Measurements from ENCODE around the gene MTHFR.

MTHFR gene

DNA sequence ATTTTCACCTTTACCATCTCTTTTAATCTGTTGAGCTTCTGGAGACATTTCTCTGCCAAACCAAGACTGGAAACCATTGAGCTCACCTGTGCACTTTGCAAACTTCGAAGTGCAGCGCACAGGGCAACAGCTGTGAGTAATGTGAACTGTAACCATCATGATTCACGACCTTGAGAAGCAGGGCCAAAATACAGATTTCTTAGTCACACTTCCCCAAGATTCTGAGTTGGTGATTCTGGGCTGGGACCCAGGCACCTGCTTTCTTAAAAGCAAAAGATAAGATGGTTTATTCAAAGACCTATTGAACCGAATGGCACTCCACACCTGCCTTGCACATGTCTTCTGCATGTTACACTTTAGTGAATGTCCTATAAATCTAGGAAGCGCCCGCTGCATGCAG is 59.7 kb downstream of the MTHFR start:
- no peaks in the 10 kb centered on the region for H3K27me3 ChIP-seq (ENCODE audit: insufficient read depth, poor library complexity, severe bottlenecking)
- H3K4me3 ChIP-seq (replicated peaks; ENCODE audit: insufficient read depth, low read length) = no peak overlapping the region
- TF ChIP-seq POLR2AphosphoS5 (IDR thresholded peaks at IDR 0.05; ENCODE audit: low read depth) (no peak), GABPA (IDR thresholded peaks at IDR 0.05; ENCODE audit: low read depth) (no peak), SPI1 (IDR thresholded peaks at IDR 0.05; ENCODE audit: borderline replicate concordance, low read depth) (no peak)
- TF ChIP-seq, protein P1, sequence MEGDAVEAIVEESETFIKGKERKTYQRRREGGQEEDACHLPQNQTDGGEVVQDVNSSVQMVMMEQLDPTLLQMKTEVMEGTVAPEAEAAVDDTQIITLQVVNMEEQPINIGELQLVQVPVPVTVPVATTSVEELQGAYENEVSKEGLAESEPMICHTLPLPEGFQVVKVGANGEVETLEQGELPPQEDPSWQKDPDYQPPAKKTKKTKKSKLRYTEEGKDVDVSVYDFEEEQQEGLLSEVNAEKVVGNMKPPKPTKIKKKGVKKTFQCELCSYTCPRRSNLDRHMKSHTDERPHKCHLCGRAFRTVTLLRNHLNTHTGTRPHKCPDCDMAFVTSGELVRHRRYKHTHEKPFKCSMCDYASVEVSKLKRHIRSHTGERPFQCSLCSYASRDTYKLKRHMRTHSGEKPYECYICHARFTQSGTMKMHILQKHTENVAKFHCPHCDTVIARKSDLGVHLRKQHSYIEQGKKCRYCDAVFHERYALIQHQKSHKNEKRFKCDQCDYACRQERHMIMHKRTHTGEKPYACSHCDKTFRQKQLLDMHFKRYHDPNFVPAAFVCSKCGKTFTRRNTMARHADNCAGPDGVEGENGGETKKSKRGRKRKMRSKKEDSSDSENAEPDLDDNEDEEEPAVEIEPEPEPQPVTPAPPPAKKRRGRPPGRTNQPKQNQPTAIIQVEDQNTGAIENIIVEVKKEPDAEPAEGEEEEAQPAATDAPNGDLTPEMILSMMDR (IDR thresholded peaks at IDR 0.05; ENCODE audit: insufficient read depth, low read length) = no peak
- TF ChIP-seq, protein P2, sequence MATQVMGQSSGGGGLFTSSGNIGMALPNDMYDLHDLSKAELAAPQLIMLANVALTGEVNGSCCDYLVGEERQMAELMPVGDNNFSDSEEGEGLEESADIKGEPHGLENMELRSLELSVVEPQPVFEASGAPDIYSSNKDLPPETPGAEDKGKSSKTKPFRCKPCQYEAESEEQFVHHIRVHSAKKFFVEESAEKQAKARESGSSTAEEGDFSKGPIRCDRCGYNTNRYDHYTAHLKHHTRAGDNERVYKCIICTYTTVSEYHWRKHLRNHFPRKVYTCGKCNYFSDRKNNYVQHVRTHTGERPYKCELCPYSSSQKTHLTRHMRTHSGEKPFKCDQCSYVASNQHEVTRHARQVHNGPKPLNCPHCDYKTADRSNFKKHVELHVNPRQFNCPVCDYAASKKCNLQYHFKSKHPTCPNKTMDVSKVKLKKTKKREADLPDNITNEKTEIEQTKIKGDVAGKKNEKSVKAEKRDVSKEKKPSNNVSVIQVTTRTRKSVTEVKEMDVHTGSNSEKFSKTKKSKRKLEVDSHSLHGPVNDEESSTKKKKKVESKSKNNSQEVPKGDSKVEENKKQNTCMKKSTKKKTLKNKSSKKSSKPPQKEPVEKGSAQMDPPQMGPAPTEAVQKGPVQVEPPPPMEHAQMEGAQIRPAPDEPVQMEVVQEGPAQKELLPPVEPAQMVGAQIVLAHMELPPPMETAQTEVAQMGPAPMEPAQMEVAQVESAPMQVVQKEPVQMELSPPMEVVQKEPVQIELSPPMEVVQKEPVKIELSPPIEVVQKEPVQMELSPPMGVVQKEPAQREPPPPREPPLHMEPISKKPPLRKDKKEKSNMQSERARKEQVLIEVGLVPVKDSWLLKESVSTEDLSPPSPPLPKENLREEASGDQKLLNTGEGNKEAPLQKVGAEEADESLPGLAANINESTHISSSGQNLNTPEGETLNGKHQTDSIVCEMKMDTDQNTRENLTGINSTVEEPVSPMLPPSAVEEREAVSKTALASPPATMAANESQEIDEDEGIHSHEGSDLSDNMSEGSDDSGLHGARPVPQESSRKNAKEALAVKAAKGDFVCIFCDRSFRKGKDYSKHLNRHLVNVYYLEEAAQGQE (IDR thresholded peaks at IDR 0.05; ENCODE audit: insufficient replicate concordance, low read depth) = no peak
- H3K27ac ChIP-seq (replicated peaks) = no peak overlapping the region
- no peak for DNase-seq (ENCODE audit: low read depth in 1 of 2, low spot score in 1 of 2)

DNA sequence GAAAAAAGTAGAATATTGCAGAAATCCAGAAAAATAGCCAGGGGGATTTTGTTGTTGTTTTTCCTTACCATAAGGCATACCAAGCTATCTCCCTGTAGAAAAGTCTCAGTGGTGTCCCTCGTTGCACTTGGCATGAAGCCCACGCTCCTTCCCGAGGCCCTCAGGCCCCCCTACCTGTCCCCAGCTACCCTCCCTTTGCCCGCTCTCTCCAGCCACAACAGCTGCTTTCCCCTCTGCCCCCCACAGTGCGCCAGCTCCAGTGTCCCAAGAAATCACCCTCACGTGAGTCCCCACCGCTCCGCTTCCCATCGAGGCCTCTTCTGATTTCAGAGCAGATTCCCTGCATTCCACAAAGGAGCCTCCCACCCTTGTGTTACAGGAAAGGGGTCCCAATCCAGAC is 61.5 kb downstream of the MTHFR start:
- Histone ChIP-seq H3K4me3 (replicated peaks; ENCODE audit: insufficient read depth, low read length) (no peak overlapping the region), H3K27ac (replicated peaks) (no peak overlapping the region), H3K27me3 (ENCODE audit: insufficient read depth, poor library complexity, severe bottlenecking) (no peaks in the 10 kb centered on the region)
- no peak for TF ChIP-seq GABPA (IDR thresholded peaks at IDR 0.05; ENCODE audit: low read depth)
- TF ChIP-seq, protein P2 (IDR thresholded peaks at IDR 0.05; ENCODE audit: insufficient replicate concordance, low read depth) = no peak
- TF ChIP-seq SPI1 (IDR thresholded peaks at IDR 0.05; ENCODE audit: borderline replicate concordance, low read depth) = no peak
- TF ChIP-seq, protein P1 (IDR thresholded peaks at IDR 0.05; ENCODE audit: insufficient read depth, low read length) = no peak
- no peak for TF ChIP-seq POLR2AphosphoS5 (IDR thresholded peaks at IDR 0.05; ENCODE audit: low read depth)
- no peak for DNase-seq (ENCODE audit: low read depth in 1 of 2, low spot score in 1 of 2)

DNA sequence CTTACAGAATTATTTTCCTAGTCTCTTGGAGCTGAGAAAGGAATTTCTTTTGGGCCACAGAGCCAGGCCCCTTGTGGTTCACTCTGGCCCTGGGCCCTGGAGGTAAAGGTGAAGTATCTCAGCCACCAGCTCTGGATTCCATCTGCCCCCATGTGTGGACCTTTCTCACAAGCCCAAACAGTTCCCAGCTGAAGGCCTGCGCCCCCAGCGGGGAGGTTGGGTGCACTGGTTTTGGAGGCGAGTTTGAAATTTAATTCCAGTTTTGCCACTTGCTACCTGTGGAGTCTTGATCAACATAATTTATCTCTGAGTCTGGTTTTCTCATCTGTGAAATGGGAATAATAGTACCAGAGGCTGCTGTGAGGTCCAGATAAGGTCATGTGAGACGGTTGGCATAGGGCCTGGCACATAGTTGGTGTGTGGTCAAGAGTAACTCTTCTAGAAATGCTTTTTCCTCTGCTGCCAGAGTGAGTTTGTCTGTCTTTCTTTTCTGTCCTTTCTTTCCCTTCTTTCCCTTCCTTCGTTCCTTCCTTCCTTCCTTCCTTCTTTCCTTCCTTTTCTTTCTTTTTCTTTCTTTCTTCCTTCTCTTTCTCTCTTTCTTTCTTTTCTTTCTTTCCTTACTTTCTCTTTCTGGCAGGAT is 63.7 kb downstream of the MTHFR start:
- TF ChIP-seq POLR2AphosphoS5 (IDR thresholded peaks at IDR 0.05; ENCODE audit: low read depth) (no peak), GABPA (IDR thresholded peaks at IDR 0.05; ENCODE audit: low read depth) (no peak), SPI1 (IDR thresholded peaks at IDR 0.05; ENCODE audit: borderline replicate concordance, low read depth) (no peak)
- TF ChIP-seq, protein P2 (IDR thresholded peaks at IDR 0.05; ENCODE audit: insufficient replicate concordance, low read depth) = no peak
- TF ChIP-seq, protein P1 (IDR thresholded peaks at IDR 0.05; ENCODE audit: insufficient read depth, low read length) = no peak
- DNase-seq (ENCODE audit: low read depth in 1 of 2, low spot score in 1 of 2) = no peak
- Histone ChIP-seq H3K27ac (replicated peaks) (no peak overlapping the region), H3K4me3 (replicated peaks; ENCODE audit: insufficient read depth, low read length) (no peak overlapping the region), H3K27me3 (ENCODE audit: insufficient read depth, poor library complexity, severe bottlenecking) (no peaks in the 10 kb centered on the region)

Data from HL-60 (cell line).